Nephron progenitor cell (in vitro differentiated cells): ENCODE results near the gene TMEM59L.
A peak's percentile ranks its signal among the peaks of the same experiment; 100 is the strongest.
"Not testable (repeated sequence)": the region's sequence is repeated elsewhere in the genome, so short reads cannot be mapped to it uniquely, and the experiment has no call there.

ENCODE experiments used
- DNase-seq: peaks from one replicate; pipeline ENCODE4 v3.0.0; 2021
- H3K27ac Mint-ChIP-seq: 2 replicates; pipeline ENCODE4 v1.8.0; 2021; ENCODE audit warnings: mild to moderate bottlenecking, moderate library complexity, mixed read lengths
- H3K27me3 Mint-ChIP-seq: 2 replicates; pipeline ENCODE4 v1.8.0; 2021; ENCODE audit warnings: mild to moderate bottlenecking, low read depth, mixed read lengths; ENCODE audit not compliant: poor library complexity
- H3K36me3 Mint-ChIP-seq: 2 replicates; pipeline ENCODE4 v1.8.0; 2021; ENCODE audit warnings: low read depth, mixed read lengths
- H3K4me1 Mint-ChIP-seq: 2 replicates; pipeline ENCODE4 v1.8.0; 2021; ENCODE audit warnings: mixed read lengths
- H3K4me3 Mint-ChIP-seq: 2 replicates; pipeline ENCODE4 v1.8.0; 2021; ENCODE audit warnings: mild to moderate bottlenecking, moderate library complexity, mixed read lengths
- H3K9me3 Mint-ChIP-seq: 2 replicates; pipeline ENCODE4 v1.8.0; 2021; ENCODE audit warnings: mild to moderate bottlenecking, moderate library complexity, mixed read lengths
- CTCF ChIP-seq: fragments of 200-600 bp; sonication (generic); IDR thresholded peaks from 2 replicates; pipeline ENCODE4 v1.5.0; 2021; ENCODE audit warnings: antibody characterized with exemption

The TMEM59L gene

GRCh38 chr19:18588611-18589379, 23.9 kb upstream of the TMEM59L start, which contains the start of gene REX1BD:
TSS of gene REX1BD (plus strand) at chr19:18588798. CDS start at chr19:18588802, 4 bp downstream.
- Mint-ChIP-seq H3K4me3 (peak within 1 kb of the TSS; percentile 85), H3K4me1 (peaks cover 40% of the 10 kb centered on the region), H3K27me3 (peaks cover 18% of the 10 kb centered on the region), H3K36me3 (no peaks in the 10 kb centered on the region), H3K9me3 (peaks cover 9% of the 10 kb centered on the region), H3K27ac (peak within 1 kb of the TSS; percentile 96)
- peak; percentile 91 for TF ChIP-seq CTCF
- DNase-seq: peak; percentile 90

- no peaks in the 10 kb centered on the region for H3K36me3 Mint-ChIP-seq
- H3K4me3 Mint-ChIP-seq: peak overlapping the region; percentile 85
- TF ChIP-seq CTCF: no peak
- DNase-seq: peak; percentile 75
- H3K27me3 Mint-ChIP-seq: peaks cover 18% of the 10 kb centered on the region
- peaks cover 9% of the 10 kb centered on the region for H3K9me3 Mint-ChIP-seq
- peak overlapping the region; percentile 96 for H3K27ac Mint-ChIP-seq
- H3K4me1 Mint-ChIP-seq: peaks cover 37% of the 10 kb centered on the region
These were observed 23.0 kb upstream of the TMEM59L start for GRCh38 chr19:18589380-18590272.

- Mint-ChIP-seq H3K27me3 (peaks cover 10% of the 10 kb centered on the region), H3K27ac (peak overlapping the region; percentile 96), H3K4me3 (peak overlapping the region; percentile 85), H3K36me3 (no peaks in the 10 kb centered on the region), H3K9me3 (peaks cover 9% of the 10 kb centered on the region), H3K4me1 (peaks cover 46% of the 10 kb centered on the region)
- peak; percentile 92 for DNase-seq
- TF ChIP-seq CTCF: peak; percentile 62
These were observed 22.1 kb upstream of the TMEM59L start for GRCh38 chr19:18590273-18591272.

GRCh38 chr19:18591735-18592385, 20.8 kb upstream of the TMEM59L start:
- Mint-ChIP-seq H3K4me1 (peaks cover 59% of the 10 kb centered on the region), H3K27me3 (peaks cover 8% of the 10 kb centered on the region), H3K27ac (peak overlapping the region; percentile 29), H3K9me3 (peaks cover 6% of the 10 kb centered on the region), H3K4me3 (no peak overlapping the region), H3K36me3 (no peaks in the 10 kb centered on the region)
- no peak for TF ChIP-seq CTCF
- DNase-seq: no peak

- H3K27ac Mint-ChIP-seq, H3K4me3 Mint-ChIP-seq: not testable (repeated sequence)
These were observed 19.9 kb upstream of the TMEM59L start for GRCh38 chr19:18592732-18593131.

More at GRCh38 chr19:18592732-18593131, 19.9 kb upstream of the TMEM59L start:
- H3K36me3 Mint-ChIP-seq, DNase-seq, H3K9me3 Mint-ChIP-seq, H3K27me3 Mint-ChIP-seq: not testable (repeated sequence)
- peaks cover 62% of the 10 kb centered on the region for H3K4me1 Mint-ChIP-seq
